Measurements from ENCODE around the gene KCTD20.

DNA sequence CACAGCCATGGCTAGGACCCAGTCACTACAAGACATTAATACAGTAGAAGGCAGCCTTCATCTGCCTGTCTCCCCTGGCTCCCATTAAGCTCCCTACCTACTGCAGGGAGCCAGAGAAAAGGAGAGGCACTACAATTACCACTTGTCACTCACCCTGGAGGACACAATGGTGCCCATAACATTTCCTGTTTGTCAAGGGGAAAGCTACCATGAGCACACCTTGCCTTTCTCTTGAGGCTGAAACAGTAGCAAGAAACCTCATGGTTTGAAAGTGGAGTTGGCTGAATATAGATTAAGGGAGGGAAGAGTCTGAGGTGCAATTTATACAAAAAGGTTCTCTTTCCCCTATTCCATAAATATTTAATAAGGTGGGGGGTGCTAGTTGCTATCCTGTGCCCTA, 76.6 kb downstream of the KCTD20 start:
- TF ChIP-seq, protein P1, sequence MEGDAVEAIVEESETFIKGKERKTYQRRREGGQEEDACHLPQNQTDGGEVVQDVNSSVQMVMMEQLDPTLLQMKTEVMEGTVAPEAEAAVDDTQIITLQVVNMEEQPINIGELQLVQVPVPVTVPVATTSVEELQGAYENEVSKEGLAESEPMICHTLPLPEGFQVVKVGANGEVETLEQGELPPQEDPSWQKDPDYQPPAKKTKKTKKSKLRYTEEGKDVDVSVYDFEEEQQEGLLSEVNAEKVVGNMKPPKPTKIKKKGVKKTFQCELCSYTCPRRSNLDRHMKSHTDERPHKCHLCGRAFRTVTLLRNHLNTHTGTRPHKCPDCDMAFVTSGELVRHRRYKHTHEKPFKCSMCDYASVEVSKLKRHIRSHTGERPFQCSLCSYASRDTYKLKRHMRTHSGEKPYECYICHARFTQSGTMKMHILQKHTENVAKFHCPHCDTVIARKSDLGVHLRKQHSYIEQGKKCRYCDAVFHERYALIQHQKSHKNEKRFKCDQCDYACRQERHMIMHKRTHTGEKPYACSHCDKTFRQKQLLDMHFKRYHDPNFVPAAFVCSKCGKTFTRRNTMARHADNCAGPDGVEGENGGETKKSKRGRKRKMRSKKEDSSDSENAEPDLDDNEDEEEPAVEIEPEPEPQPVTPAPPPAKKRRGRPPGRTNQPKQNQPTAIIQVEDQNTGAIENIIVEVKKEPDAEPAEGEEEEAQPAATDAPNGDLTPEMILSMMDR (IDR thresholded peaks at IDR 0.05): no peak
- TF ChIP-seq POLR2A (IDR thresholded peaks at IDR 0.05): no peak
